ENCODE results near the gene OR51D1. TPM values are rescaled to one million over a fixed set of nuclear protein-coding genes. Genes with fewer than 3 reads are reported as not detected.

OR51D1 gene
- polyA plus RNA-seq, 1 donor (not counting 4 experiments of a cell fraction or from before 2014, with no cell fraction given) = not detected

GRCh38 chr11:4642043-4642442 lies 4.8 kb downstream of the OR51D1 start:
- Histone ChIP-seq H3K9ac (ENCODE audit: control insufficient read depth, extremely low read depth, insufficient read depth, low read length) (no peak overlapping the region), H3K9me1 (ENCODE audit: control insufficient read depth, extremely low read depth, insufficient read depth, low read length) (no peaks in the 10 kb centered on the region), H3K4me1 (ENCODE audit: control insufficient read depth, extremely low read depth, insufficient read depth, low read length) (no peaks in the 10 kb centered on the region), H3K9me3 (ENCODE audit: control insufficient read depth, low read depth, low read length) (no peaks in the 10 kb centered on the region), H3K4me2 (ENCODE audit: control insufficient read depth, extremely low read depth, insufficient read depth, low read depth, low read length) (no peak overlapping the region), H3K27ac (ENCODE audit: control insufficient read depth, insufficient read depth, low read length) (no peak overlapping the region), H3K27me3 (ENCODE audit: control insufficient read depth, extremely low read depth, insufficient read depth, low read length) (peaks cover 6% of the 10 kb centered on the region), H2AFZ (ENCODE audit: control insufficient read depth, low read length) (no peak overlapping the region), H3K79me2 (ENCODE audit: control insufficient read depth, insufficient read depth, low read length) (no peaks in the 10 kb centered on the region), H3K4me3 (ENCODE audit: control insufficient read depth in 2 of 3, extremely low read depth in 1 of 3, insufficient read depth in 2 of 3, low read depth in 1 of 3, low read length in 3 of 3) (no peak overlapping the region), H3K36me3 (ENCODE audit: control insufficient read depth in 2 of 2, extremely low read depth in 1 of 2, insufficient read depth in 2 of 2, low read length in 2 of 2) (no peaks in the 10 kb centered on the region), H4K20me1 (ENCODE audit: control insufficient read depth, extremely low read depth, insufficient read depth, low read length) (no peaks in the 10 kb centered on the region)
- FAIRE-seq = no peak
- DNase-seq (ENCODE audit: low read depth, low spot score) = no peak
- no peak for TF ChIP-seq EZH2 (IDR thresholded peaks at IDR 0.05; ENCODE audit: low read length)
- TF ChIP-seq, protein P1, sequence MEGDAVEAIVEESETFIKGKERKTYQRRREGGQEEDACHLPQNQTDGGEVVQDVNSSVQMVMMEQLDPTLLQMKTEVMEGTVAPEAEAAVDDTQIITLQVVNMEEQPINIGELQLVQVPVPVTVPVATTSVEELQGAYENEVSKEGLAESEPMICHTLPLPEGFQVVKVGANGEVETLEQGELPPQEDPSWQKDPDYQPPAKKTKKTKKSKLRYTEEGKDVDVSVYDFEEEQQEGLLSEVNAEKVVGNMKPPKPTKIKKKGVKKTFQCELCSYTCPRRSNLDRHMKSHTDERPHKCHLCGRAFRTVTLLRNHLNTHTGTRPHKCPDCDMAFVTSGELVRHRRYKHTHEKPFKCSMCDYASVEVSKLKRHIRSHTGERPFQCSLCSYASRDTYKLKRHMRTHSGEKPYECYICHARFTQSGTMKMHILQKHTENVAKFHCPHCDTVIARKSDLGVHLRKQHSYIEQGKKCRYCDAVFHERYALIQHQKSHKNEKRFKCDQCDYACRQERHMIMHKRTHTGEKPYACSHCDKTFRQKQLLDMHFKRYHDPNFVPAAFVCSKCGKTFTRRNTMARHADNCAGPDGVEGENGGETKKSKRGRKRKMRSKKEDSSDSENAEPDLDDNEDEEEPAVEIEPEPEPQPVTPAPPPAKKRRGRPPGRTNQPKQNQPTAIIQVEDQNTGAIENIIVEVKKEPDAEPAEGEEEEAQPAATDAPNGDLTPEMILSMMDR (optimal IDR thresholded peaks at IDR 0.05 in 1 of 3, IDR thresholded peaks at IDR 0.05 in 1 of 3, conservative IDR thresholded peaks at IDR 0.05 in 1 of 3; ENCODE audit: extremely low read depth in 1 of 3, insufficient read depth in 2 of 3, low read length in 3 of 3) = no peak
- dilution Hi-C loops (cut with MboI; ENCODE audit: extremely low pct_ligation_motif_present, low sequenced_read_pairs) = no loop called here

- H3K4me2 ChIP-seq (ENCODE audit: control insufficient read depth, extremely low read depth, insufficient read depth, low read depth, low read length) = no peak overlapping the region
- H3K9me1 ChIP-seq (ENCODE audit: control insufficient read depth, extremely low read depth, insufficient read depth, low read length) = no peaks in the 10 kb centered on the region
These were observed 5.8 kb downstream of the OR51D1 start for GRCh38 chr11:4643076-4643475.

More at GRCh38 chr11:4643076-4643475, 5.8 kb downstream of the OR51D1 start:
- Histone ChIP-seq H2AFZ (ENCODE audit: control insufficient read depth, low read length) (no peak overlapping the region), H3K27me3 (ENCODE audit: control insufficient read depth, extremely low read depth, insufficient read depth, low read length) (no peaks in the 10 kb centered on the region), H3K9ac (ENCODE audit: control insufficient read depth, extremely low read depth, insufficient read depth, low read length) (no peak overlapping the region), H3K27ac (ENCODE audit: control insufficient read depth, insufficient read depth, low read length) (no peak overlapping the region), H3K4me1 (ENCODE audit: control insufficient read depth, extremely low read depth, insufficient read depth, low read length) (no peaks in the 10 kb centered on the region), H4K20me1 (ENCODE audit: control insufficient read depth, extremely low read depth, insufficient read depth, low read length) (no peaks in the 10 kb centered on the region), H3K36me3 (ENCODE audit: control insufficient read depth in 2 of 2, extremely low read depth in 1 of 2, insufficient read depth in 2 of 2, low read length in 2 of 2) (no peaks in the 10 kb centered on the region), H3K9me3 (ENCODE audit: control insufficient read depth, low read depth, low read length) (no peaks in the 10 kb centered on the region), H3K4me3 (ENCODE audit: control insufficient read depth in 2 of 3, extremely low read depth in 1 of 3, insufficient read depth in 2 of 3, low read depth in 1 of 3, low read length in 3 of 3) (no peak overlapping the region), H3K79me2 (ENCODE audit: control insufficient read depth, insufficient read depth, low read length) (no peaks in the 10 kb centered on the region)
- FAIRE-seq (no peak), DNase-seq (ENCODE audit: low read depth, low spot score) (no peak)
- dilution Hi-C loops (cut with MboI; ENCODE audit: extremely low pct_ligation_motif_present, low sequenced_read_pairs) = no loop called here
- TF ChIP-seq, protein P1 (optimal IDR thresholded peaks at IDR 0.05 in 1 of 3, IDR thresholded peaks at IDR 0.05 in 1 of 3, conservative IDR thresholded peaks at IDR 0.05 in 1 of 3; ENCODE audit: extremely low read depth in 1 of 3, insufficient read depth in 2 of 3, low read length in 3 of 3) = no peak
- TF ChIP-seq EZH2 (IDR thresholded peaks at IDR 0.05; ENCODE audit: low read length) = no peak

Measured in keratinocyte (primary cell).